HTR-8/SVneo (cell line): ENCODE data around the gene DUSP23.

Experiments
- DNase-seq: peaks from one replicate; pipeline ENCODE4 v3.0.0; 2011; ENCODE audit warnings: low spot score, mixed read lengths; ENCODE audit not compliant: insufficient read length
- FAIRE-seq: peaks from 2 replicates; lab custom pipeline; 2011; peaks lifted over from hg19 to GRCh38; lab: Jason Lieb, UNC

The DUSP23 gene

GRCh38 chr1:159780583-159781582 lies at the start of gene DUSP23:
Gene DUSP23, plus strand, starts transcription at chr1:159780962. Its CDS starts 139 bp downstream, at chr1:159781101.
- FAIRE-seq (no peak), DNase-seq (peak; percentile 69)

GRCh38 chr1:159737238-159737916 lies 43.4 kb upstream of the DUSP23 start:
- FAIRE-seq: no peak
- DNase-seq: no peak

GRCh38 chr1:159743651-159744410 lies 36.9 kb upstream of the DUSP23 start:
- DNase-seq: no peak
- no peak for FAIRE-seq

- FAIRE-seq (no peak), DNase-seq (no peak)
Observed at GRCh38 chr1:159746666-159747065, 34.1 kb upstream of the DUSP23 start.

- FAIRE-seq: no peak
- no peak for DNase-seq
Observed at GRCh38 chr1:159748370-159748769, 32.4 kb upstream of the DUSP23 start.

GRCh38 chr1:159749630-159750029 lies 31.1 kb upstream of the DUSP23 start:
- no peak for DNase-seq
- no peak for FAIRE-seq

- FAIRE-seq: no peak
- DNase-seq: no peak
Observed at GRCh38 chr1:159750621-159751020, 30.1 kb upstream of the DUSP23 start.

- no peak for FAIRE-seq
- no peak for DNase-seq
Observed at GRCh38 chr1:159751031-159751430, 29.7 kb upstream of the DUSP23 start.

GRCh38 chr1:159752135-159752580 lies 28.6 kb upstream of the DUSP23 start:
- DNase-seq (no peak), FAIRE-seq (no peak)

GRCh38 chr1:159753386-159753785 lies 27.4 kb upstream of the DUSP23 start:
- FAIRE-seq (no peak), DNase-seq (no peak)

- no peak for DNase-seq
- no peak for FAIRE-seq
Observed at GRCh38 chr1:159755451-159756007, 25.2 kb upstream of the DUSP23 start.

- FAIRE-seq: no peak
- no peak for DNase-seq
Observed at GRCh38 chr1:159756397-159756796, 24.4 kb upstream of the DUSP23 start.

- DNase-seq (no peak), FAIRE-seq (no peak)
Observed at GRCh38 chr1:159763686-159764085, 17.1 kb upstream of the DUSP23 start.

GRCh38 chr1:159765806-159766205 lies 15.0 kb upstream of the DUSP23 start:
- FAIRE-seq (no peak), DNase-seq (no peak)

GRCh38 chr1:159771127-159771895 lies 9.5 kb upstream of the DUSP23 start:
- FAIRE-seq (no peak), DNase-seq (no peak)

GRCh38 chr1:159774465-159774864 lies 6.3 kb upstream of the DUSP23 start:
- no peak for DNase-seq
- FAIRE-seq: no peak

GRCh38 chr1:159775716-159776115 lies 5.0 kb upstream of the DUSP23 start:
- DNase-seq: no peak
- no peak for FAIRE-seq

GRCh38 chr1:159778266-159778665 lies 2.5 kb upstream of the DUSP23 start:
- FAIRE-seq: no peak

GRCh38 chr1:159779403-159779851 lies 1.3 kb upstream of the DUSP23 start:
- DNase-seq (no peak), FAIRE-seq (no peak)

More at GRCh38 chr1:159778266-159778665, 2.5 kb upstream of the DUSP23 start:
- no peak for DNase-seq
